H9 (cell line): ENCODE results near the gene DPP6. TPM values are rescaled to one million over a fixed set of nuclear protein-coding genes. Genes with fewer than 3 reads are reported as not detected.

Experiments used
- DNase-seq: peaks from one replicate; pipeline ENCODE4 v3.0.0-alpha.2; 2017
- H2AFZ ChIP-seq: one replicate; pipeline ENCODE4 v1.6.1; 2013; ENCODE audit warnings: mild to moderate bottlenecking, low read length, control low read depth, moderate library complexity
- H2AK5ac ChIP-seq: 2 replicates; pipeline ENCODE4 v1.6.1; 2013; ENCODE audit warnings: low read length, control low read depth, mixed read lengths; ENCODE audit not compliant: insufficient read length
- H2BK120ac ChIP-seq: one replicate; pipeline ENCODE4 v1.6.1; 2013; ENCODE audit warnings: low read depth, mild to moderate bottlenecking, low read length, control low read depth, inconsistent platforms; ENCODE audit not compliant: poor library complexity, severe bottlenecking
- H2BK12ac ChIP-seq: 2 replicates; pipeline ENCODE4 v1.6.1; 2013; ENCODE audit warnings: low read length, control low read depth, mixed read lengths, low read depth; ENCODE audit not compliant: insufficient read length
- H2BK15ac ChIP-seq: 2 replicates; pipeline ENCODE4 v1.6.1; 2013; ENCODE audit warnings: low read depth, low read length, control low read depth
- H2BK20ac ChIP-seq: one replicate; pipeline ENCODE4 v1.6.1; 2013; ENCODE audit warnings: low read depth, mild to moderate bottlenecking, low read length, control low read depth, inconsistent platforms; ENCODE audit not compliant: poor library complexity, severe bottlenecking
- H2BK5ac ChIP-seq: 2 replicates; pipeline ENCODE4 v1.6.1; 2013; ENCODE audit warnings: low read length, control low read depth, mixed read lengths; ENCODE audit not compliant: insufficient read length
- H3K14ac ChIP-seq: 2 replicates; pipeline ENCODE4 v1.6.1; 2013; ENCODE audit warnings: low read length, control low read depth; ENCODE audit not compliant: insufficient read depth
- H3K18ac ChIP-seq: 2 replicates; pipeline ENCODE4 v1.6.1; 2013; ENCODE audit warnings: low read depth, mild to moderate bottlenecking, mixed read lengths, low read length, control low read depth; ENCODE audit not compliant: insufficient read length
- H3K23ac ChIP-seq: 2 replicates; pipeline ENCODE4 v1.6.1; 2013; ENCODE audit warnings: low read length, control low read depth, mixed read lengths, low read depth; ENCODE audit not compliant: insufficient read length
- H3K23me2 ChIP-seq: 2 replicates; pipeline ENCODE4 v1.6.1; 2013; ENCODE audit warnings: low read depth, mild to moderate bottlenecking, mixed read lengths, low read length, control low read depth; ENCODE audit not compliant: insufficient read length, poor library complexity, severe bottlenecking
- H3K27ac ChIP-seq: 2 replicates; pipeline ENCODE4 v1.5.1; 2013; ENCODE audit warnings: low read length, control low read depth, mixed read lengths, low read depth; ENCODE audit not compliant: insufficient read length
- H3K27me3 ChIP-seq: 2 replicates; pipeline ENCODE4 v1.6.1; 2013; ENCODE audit warnings: low read length, control low read depth, inconsistent platforms; ENCODE audit not compliant: insufficient read depth
- H3K4ac ChIP-seq: 2 replicates; pipeline ENCODE4 v1.6.1; 2013; ENCODE audit warnings: low read depth, mild to moderate bottlenecking, control low read depth, inconsistent platforms, low read length, moderate library complexity
- H3K4me1 ChIP-seq: 2 replicates; pipeline ENCODE4 v1.6.1; 2013; ENCODE audit warnings: low read length, control low read depth, inconsistent platforms; ENCODE audit not compliant: insufficient read depth
- H3K4me2 ChIP-seq: 2 replicates; pipeline ENCODE4 v1.6.1; 2013; ENCODE audit warnings: low read length, control low read depth, mixed read lengths; ENCODE audit not compliant: insufficient read length, insufficient read depth
- H3K56ac ChIP-seq: 2 replicates; pipeline ENCODE4 v1.6.1; 2013; ENCODE audit warnings: low read depth, mild to moderate bottlenecking, mixed read lengths, low read length, control low read depth; ENCODE audit not compliant: insufficient read length
- H3K79me1 ChIP-seq: 2 replicates; pipeline ENCODE4 v1.6.1; 2013; ENCODE audit warnings: low read depth, mild to moderate bottlenecking, moderate library complexity, low read length, control low read depth, inconsistent platforms; ENCODE audit not compliant: insufficient read depth, poor library complexity, severe bottlenecking
- H3K79me2 ChIP-seq: 2 replicates; pipeline ENCODE4 v1.6.1; 2013; ENCODE audit warnings: low read length, control low read depth, inconsistent platforms; ENCODE audit not compliant: insufficient read depth
- H3K9ac ChIP-seq: 2 replicates; pipeline ENCODE4 v1.6.1; 2013; ENCODE audit warnings: low read length, control low read depth, mixed read lengths; ENCODE audit not compliant: insufficient read length; ENCODE audit errors: extremely low read depth
- H3K9me3 ChIP-seq: one replicate; pipeline ENCODE4 v1.6.1; 2013; ENCODE audit warnings: low read depth, low read length, inconsistent platforms; ENCODE audit not compliant: control insufficient read depth
- H3T11ph ChIP-seq: one replicate; pipeline ENCODE4 v1.6.1; 2013; ENCODE audit warnings: mild to moderate bottlenecking, low read length, control low read depth, inconsistent platforms
- H4K20me1 ChIP-seq: one replicate; pipeline ENCODE4 v1.6.1; 2013; ENCODE audit not compliant: control insufficient read depth, insufficient read length, insufficient read depth
- H4K5ac ChIP-seq: 2 replicates; pipeline ENCODE4 v1.6.1; 2013; ENCODE audit warnings: low read depth, mild to moderate bottlenecking, mixed read lengths, low read length, control low read depth; ENCODE audit not compliant: insufficient read length
- H4K8ac ChIP-seq: replicated peaks from 2 replicates; pipeline ENCODE4 v1.6.1; 2013; ENCODE audit warnings: low read length, control low read depth, mixed read lengths, low read depth; ENCODE audit not compliant: insufficient read length
- H4K91ac ChIP-seq: 2 replicates; pipeline ENCODE4 v1.6.1; 2013; ENCODE audit warnings: low read depth, mild to moderate bottlenecking, moderate library complexity, mixed read lengths, low read length, control low read depth; ENCODE audit not compliant: insufficient read length
- H3K27ac Mint-ChIP-seq, 3 experiments: 2 replicates in 2 of 3; 3 replicates in 1 of 3; pipeline ENCODE4 v1.8.0; 2020 to 2021; ENCODE audit warnings: mixed read lengths in 3 of 3, mild to moderate bottlenecking in 1 of 3, moderate library complexity in 1 of 3
- H3K27me3 Mint-ChIP-seq: 2 replicates; pipeline ENCODE4 v1.8.0; 2021; ENCODE audit warnings: low read depth, mild to moderate bottlenecking, moderate library complexity, mixed read lengths
- H3K36me3 Mint-ChIP-seq, 3 experiments: 2 replicates in 2 of 3; 3 replicates in 1 of 3; pipeline ENCODE4 v1.8.0; 2020 to 2021; ENCODE audit warnings: low read depth in 3 of 3, mixed read lengths in 3 of 3; ENCODE audit not compliant: insufficient read depth in 1 of 3
- H3K4me1 Mint-ChIP-seq, 2 experiments: 2 replicates each; pipeline ENCODE4 v1.8.0; 2020; ENCODE audit warnings: mixed read lengths in 2 of 2
- H3K4me3 Mint-ChIP-seq, 2 experiments: 2 replicates in 1 of 2; 3 replicates in 1 of 2; pipeline ENCODE4 v1.8.0; 2020 to 2021; ENCODE audit warnings: mild to moderate bottlenecking in 2 of 2, mixed read lengths in 2 of 2, moderate library complexity in 1 of 2
- H3K9me3 Mint-ChIP-seq, 2 experiments: 2 replicates in 1 of 2; 3 replicates in 1 of 2; pipeline ENCODE4 v1.8.0; 2020; ENCODE audit warnings: mild to moderate bottlenecking in 2 of 2, mixed read lengths in 2 of 2, moderate library complexity in 1 of 2
- WGBS: extraction: QIAGEN DNeasy Blood & Tissue Kit; methylation state at CpG from one replicate; pipeline ENCODE4 v1.1.7; 2013; ENCODE audit warnings: missing lambda C conversion rate, low lambda C conversion rate, mixed read lengths; ENCODE audit not compliant: insufficient read length; ENCODE audit errors: extremely low coverage; 5-methylcytosine and 5-hydroxymethylcytosine counted together
- total RNA-seq: library from RNA; stranded (reverse); gene quantifications from 2 replicates; pipeline ENCODE4 v1.2.1, GENCODE V29; 2021
- TF ChIP-seq, protein P1 (sequence below): fragments of 200-600 bp; sonication (generic); conservative IDR thresholded peaks from 3 replicates; pipeline ENCODE4 v1.8.0; 2021; ENCODE audit warnings: antibody characterized with exemption, mild to moderate bottlenecking

The DPP6 gene
- total RNA-seq, 1 experiment from 2014 or later: 4.5 TPM

DNA sequence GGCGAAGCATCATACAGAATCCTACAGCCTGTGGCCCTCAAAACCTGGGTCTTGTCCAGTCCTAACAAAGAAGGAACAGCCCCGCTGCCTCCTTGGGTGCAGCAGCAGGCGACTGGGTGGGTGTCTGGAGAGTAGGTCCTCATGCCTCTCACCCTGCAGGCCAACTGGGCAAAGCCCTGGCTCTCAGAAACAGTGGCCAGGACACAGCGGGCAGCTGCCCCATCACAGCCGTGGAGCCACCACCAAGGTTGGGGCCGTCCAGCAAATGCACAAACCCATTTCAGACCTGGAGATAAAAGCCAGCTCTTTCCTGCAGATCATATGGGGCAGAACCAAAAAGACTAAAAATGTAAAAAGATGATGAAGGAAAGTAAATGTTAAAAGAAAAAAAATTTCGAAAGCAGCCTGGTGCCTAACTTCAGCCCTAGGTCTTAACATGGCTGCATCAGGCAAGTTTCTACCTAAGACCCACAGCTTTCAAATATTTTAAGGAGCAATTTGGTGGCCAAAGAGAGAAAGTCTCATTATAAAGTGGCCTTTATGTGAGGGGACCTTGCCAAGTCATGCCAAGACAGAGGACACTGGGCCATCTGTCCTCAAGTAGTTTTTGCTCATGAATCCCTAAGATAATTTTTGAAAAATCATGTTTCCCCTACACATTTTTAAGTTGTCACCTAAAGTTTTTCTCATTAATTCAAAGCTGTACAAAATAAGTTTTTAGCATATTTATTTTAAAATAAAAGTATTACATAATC, 808.6 kb downstream of the DPP6 start:
- H2BK120ac ChIP-seq: no peak overlapping the region
- H2BK5ac ChIP-seq: no peak overlapping the region
- H2AFZ ChIP-seq: no peak overlapping the region
- no peak overlapping the region for H3T11ph ChIP-seq
- no peaks in the 10 kb centered on the region for H4K20me1 ChIP-seq
- no peak overlapping the region for H4K91ac ChIP-seq
- Mint-ChIP-seq H3K4me3 (no peak overlapping the region), H3K27me3 (peaks cover 7% of the 10 kb centered on the region), H3K27ac (no peak overlapping the region), H3K9me3 (peaks cover 0 to under 1% of the 10 kb centered on the region in 2 experiments; a peak in 1 of 5 replicates), H3K4me1 (peaks cover 0 to 8% of the 10 kb centered on the region in 2 experiments; a peak in 2 of 4 replicates), H3K36me3 (no peaks in the 10 kb centered on the region)
- no peaks in the 10 kb centered on the region for H3K9me3 ChIP-seq
- no peak overlapping the region for H3K27ac ChIP-seq
- no peaks in the 10 kb centered on the region for H3K27me3 ChIP-seq
- no peak overlapping the region for H2BK15ac ChIP-seq
- no peak overlapping the region for H3K23ac ChIP-seq
- H2BK20ac ChIP-seq: no peak overlapping the region
- H3K4me1 ChIP-seq: no peaks in the 10 kb centered on the region
- no peak overlapping the region for H2BK12ac ChIP-seq
- H4K8ac ChIP-seq: no peak overlapping the region
- no peak overlapping the region for H3K9ac ChIP-seq
- TF ChIP-seq, protein P1, sequence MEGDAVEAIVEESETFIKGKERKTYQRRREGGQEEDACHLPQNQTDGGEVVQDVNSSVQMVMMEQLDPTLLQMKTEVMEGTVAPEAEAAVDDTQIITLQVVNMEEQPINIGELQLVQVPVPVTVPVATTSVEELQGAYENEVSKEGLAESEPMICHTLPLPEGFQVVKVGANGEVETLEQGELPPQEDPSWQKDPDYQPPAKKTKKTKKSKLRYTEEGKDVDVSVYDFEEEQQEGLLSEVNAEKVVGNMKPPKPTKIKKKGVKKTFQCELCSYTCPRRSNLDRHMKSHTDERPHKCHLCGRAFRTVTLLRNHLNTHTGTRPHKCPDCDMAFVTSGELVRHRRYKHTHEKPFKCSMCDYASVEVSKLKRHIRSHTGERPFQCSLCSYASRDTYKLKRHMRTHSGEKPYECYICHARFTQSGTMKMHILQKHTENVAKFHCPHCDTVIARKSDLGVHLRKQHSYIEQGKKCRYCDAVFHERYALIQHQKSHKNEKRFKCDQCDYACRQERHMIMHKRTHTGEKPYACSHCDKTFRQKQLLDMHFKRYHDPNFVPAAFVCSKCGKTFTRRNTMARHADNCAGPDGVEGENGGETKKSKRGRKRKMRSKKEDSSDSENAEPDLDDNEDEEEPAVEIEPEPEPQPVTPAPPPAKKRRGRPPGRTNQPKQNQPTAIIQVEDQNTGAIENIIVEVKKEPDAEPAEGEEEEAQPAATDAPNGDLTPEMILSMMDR: no peak
- WGBS: no CpG with 5 or more reads among the region's 7 CpGs
- no peak overlapping the region for H3K18ac ChIP-seq
- DNase-seq: no peak
- no peak overlapping the region for H4K5ac ChIP-seq
- H3K79me2 ChIP-seq: no peaks in the 10 kb centered on the region
- no peak overlapping the region for H3K4ac ChIP-seq
- no peaks in the 10 kb centered on the region for H3K79me1 ChIP-seq
- H3K4me2 ChIP-seq: no peak overlapping the region
- H3K23me2 ChIP-seq: no peaks in the 10 kb centered on the region
- no peak overlapping the region for H3K56ac ChIP-seq
- H3K14ac ChIP-seq: no peak overlapping the region
- H2AK5ac ChIP-seq: no peak overlapping the region
